ENCODE data around the gene AJAP1. TPM values are rescaled to one million over a fixed set of nuclear protein-coding genes. Genes with fewer than 3 reads are reported as not detected.
A peak's percentile ranks its signal among the peaks of the same experiment; 100 is the strongest.

Gene AJAP1
- total and polyA plus RNA-seq, 2 of the 8 experiments (the other 6 are each of a cell fraction or from before 2014, with no cell fraction given) = 1.9 to 6.2 TPM

- Histone ChIP-seq H3K79me1 (ENCODE audit: low read depth, low read length) (no peaks in the 10 kb centered on the region; the same call in 1 of the 2 replicates), H3K4ac (replicated peaks; ENCODE audit: insufficient read length, low read depth, low read length) (no peak overlapping the region), H2BK20ac (ENCODE audit: low read length) (no peak overlapping the region), H3K9me3 (ENCODE audit: insufficient read depth in 2 of 2, low read depth in 1 of 2, low read length in 1 of 2) (peaks cover 2 to 7% of the 10 kb centered on the region in 2 experiments; a peak in 1 of 4 replicates), H3K36me3 (ENCODE audit: control insufficient read depth in 2 of 4, insufficient read depth in 4 of 4, low read length in 3 of 4) (peaks cover 0 to 3% (median 0%) of the 10 kb centered on the region in 4 experiments; a peak in 1 of 8 replicates), H3K27ac (ENCODE audit: low read depth, low read length) (no peak overlapping the region), H2BK5ac (ENCODE audit: low read depth, low read length) (no peak overlapping the region), H2AFZ (ENCODE audit: low read length) (no peak overlapping the region), H3K18ac (ENCODE audit: extremely low read depth, low read length) (no peak overlapping the region), H3K4me2 (ENCODE audit: insufficient read depth in 1 of 2, low read depth in 2 of 2, low read length in 2 of 2) (no peak overlapping the region), H4K8ac (ENCODE audit: extremely low read depth, insufficient read depth, low read length) (no peak overlapping the region), H3K14ac (ENCODE audit: insufficient read length) (no peak overlapping the region), H3K23me2 (ENCODE audit: low read depth, low read length) (peaks cover 10% of the 10 kb centered on the region; the same call in 1 of the 2 replicates), H2BK12ac (ENCODE audit: low read depth, low read length) (0 out of 2 replicates have a peak overlapping the region, but pooled peaks have one; percentile 27), H3K4me1 (replicated peaks in 1 of 4; ENCODE audit: control insufficient read depth in 3 of 4, insufficient read depth in 4 of 4, low read length in 3 of 4) (peaks cover 0 to 31% (median 16%) of the 10 kb centered on the region in 4 experiments; a peak in 6 of 7 replicates), H3K56ac (replicated peaks; ENCODE audit: insufficient read length, low read depth, low read length) (no peak overlapping the region), H4K91ac (replicated peaks; ENCODE audit: insufficient read length, low read length) (peak overlapping the region; percentile 79), H3K27me3 (replicated peaks in 1 of 4; ENCODE audit: control insufficient read depth in 3 of 4, extremely low read depth in 1 of 4, insufficient read depth in 3 of 4, low read length in 3 of 4) (peaks cover 4 to 19% (median 11%) of the 10 kb centered on the region in 4 experiments), H3K4me3 (ENCODE audit: extremely low read depth in 1 of 4, insufficient read depth in 2 of 4, low read depth in 3 of 4, low read length in 4 of 4) (no peak overlapping the region), H4K5ac (ENCODE audit: insufficient read length, low read depth, low read length) (no peak overlapping the region), H2AK5ac (ENCODE audit: low read depth, low read length) (no peak overlapping the region), H3K23ac (ENCODE audit: insufficient read length) (no peak overlapping the region), H3K9ac (replicated peaks in 1 of 4; ENCODE audit: extremely low read depth in 1 of 4, low read depth in 3 of 4, low read length in 3 of 4) (no peak overlapping the region), H2BK120ac (replicated peaks; ENCODE audit: low read depth, low read length) (no peak overlapping the region), H4K20me1 (replicated peaks in 1 of 2; ENCODE audit: control insufficient read depth in 1 of 2, insufficient read depth in 2 of 2, low read length in 2 of 2) (peaks cover 0 to 13% of the 10 kb centered on the region in 2 experiments), H2BK15ac (ENCODE audit: low read length) (no peak overlapping the region), H3K79me2 (ENCODE audit: control insufficient read depth in 1 of 2, insufficient read depth in 2 of 2, low read length in 2 of 2) (peaks cover 0 to 2% of the 10 kb centered on the region in 2 experiments; a peak in 1 of 4 replicates)
- CTCF ChIA-PET (ENCODE audit: partially characterized antibody) = no interaction called here
- POLR2A ChIA-PET (ENCODE audit: partially characterized antibody) = no interaction called here
- FAIRE-seq = no peak
- no peak for DNase-seq (ENCODE audit: low read depth in 1 of 2, low spot score in 2 of 2)
- WGBS, 2 experiments (ENCODE audit: extremely low coverage in 1 of 2, insufficient coverage in 1 of 2, insufficient read length in 1 of 2, insufficient replicate concordance in 2 of 2, low coverage in 1 of 2, low lambda C conversion rate in 2 of 2, missing lambda C conversion rate in 1 of 2) = 88% methylated on average over 11 of the region's 12 CpGs; no CpG with 5 or more reads in 1 of the 2 experiments
- TF ChIP-seq TBP (IDR thresholded peaks at IDR 0.05; ENCODE audit: low read depth, low read length) (no peak), CBX5 (IDR thresholded peaks at IDR 0.05; ENCODE audit: low read depth, low read length) (no peak), CREB1 (IDR thresholded peaks at IDR 0.05) (no peak), E2F6 (IDR thresholded peaks at IDR 0.05) (no peak), SIX5 (IDR thresholded peaks at IDR 0.05; ENCODE audit: low read depth, low read length) (no peak), GTF2F1 (IDR thresholded peaks at IDR 0.05; ENCODE audit: borderline replicate concordance, low read depth, low read length) (no peak), RBBP5 (IDR thresholded peaks at IDR 0.05; ENCODE audit: borderline replicate concordance, low read depth, low read length) (no peak), ATF3 (IDR thresholded peaks at IDR 0.05; ENCODE audit: insufficient read depth, low read depth, low read length) (no peak), NANOG (IDR thresholded peaks at IDR 0.05; ENCODE audit: insufficient read depth, low read depth, low read length, poor library complexity, severe bottlenecking) (no peak), NRF1 (IDR thresholded peaks at IDR 0.05; ENCODE audit: low read depth, low read length) (no peak), SP2 (IDR thresholded peaks at IDR 0.05; ENCODE audit: low read length) (no peak), SIRT6 (IDR thresholded peaks at IDR 0.05; ENCODE audit: low read length) (no peak)
- TF ChIP-seq, protein P1, sequence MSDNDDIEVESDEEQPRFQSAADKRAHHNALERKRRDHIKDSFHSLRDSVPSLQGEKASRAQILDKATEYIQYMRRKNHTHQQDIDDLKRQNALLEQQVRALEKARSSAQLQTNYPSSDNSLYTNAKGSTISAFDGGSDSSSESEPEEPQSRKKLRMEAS (IDR thresholded peaks at IDR 0.05) = no peak
Measured at GRCh38 chr1:4713669-4714068, 59.3 kb downstream of the AJAP1 start.

All from H1 (cell line).